ENCODE measurements around the gene ERCC5. TPM values are rescaled to one million over a fixed set of nuclear protein-coding genes. Genes with fewer than 3 reads are reported as not detected.

The ERCC5 gene
- total and polyA plus RNA-seq, 2 donors (not counting 1 experiment from before 2014, with no cell fraction given): 34.7 to 88.3 TPM

- intact Hi-C loops (cut with micrococcal nuclease): no loop called here
- CTCF ChIA-PET: interaction anchor here (1.1 to 2.5 kb wide), 4 partner anchors 10 to 224 kb away, joined by 6 to 23 read pairs (median 8); no protein-coding TSS in a partner anchor
- no peak for TF ChIP-seq EZH2 (IDR thresholded peaks at IDR 0.05; ENCODE audit: borderline replicate concordance, insufficient read depth, low read depth, low read length, poor library complexity, severe bottlenecking)
- TF ChIP-seq, protein P1, sequence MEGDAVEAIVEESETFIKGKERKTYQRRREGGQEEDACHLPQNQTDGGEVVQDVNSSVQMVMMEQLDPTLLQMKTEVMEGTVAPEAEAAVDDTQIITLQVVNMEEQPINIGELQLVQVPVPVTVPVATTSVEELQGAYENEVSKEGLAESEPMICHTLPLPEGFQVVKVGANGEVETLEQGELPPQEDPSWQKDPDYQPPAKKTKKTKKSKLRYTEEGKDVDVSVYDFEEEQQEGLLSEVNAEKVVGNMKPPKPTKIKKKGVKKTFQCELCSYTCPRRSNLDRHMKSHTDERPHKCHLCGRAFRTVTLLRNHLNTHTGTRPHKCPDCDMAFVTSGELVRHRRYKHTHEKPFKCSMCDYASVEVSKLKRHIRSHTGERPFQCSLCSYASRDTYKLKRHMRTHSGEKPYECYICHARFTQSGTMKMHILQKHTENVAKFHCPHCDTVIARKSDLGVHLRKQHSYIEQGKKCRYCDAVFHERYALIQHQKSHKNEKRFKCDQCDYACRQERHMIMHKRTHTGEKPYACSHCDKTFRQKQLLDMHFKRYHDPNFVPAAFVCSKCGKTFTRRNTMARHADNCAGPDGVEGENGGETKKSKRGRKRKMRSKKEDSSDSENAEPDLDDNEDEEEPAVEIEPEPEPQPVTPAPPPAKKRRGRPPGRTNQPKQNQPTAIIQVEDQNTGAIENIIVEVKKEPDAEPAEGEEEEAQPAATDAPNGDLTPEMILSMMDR (IDR thresholded peaks at IDR 0.05): no peak
- peaks cover 2% of the 10 kb centered on the region for H3K9me3 Mint-ChIP-seq (ENCODE audit: insufficient read depth)
- H3K4me2 ChIP-seq (replicated peaks; ENCODE audit: low read depth, low read length, poor library complexity, severe bottlenecking): no peak overlapping the region
- no peaks in the 10 kb centered on the region for H4K20me1 ChIP-seq (ENCODE audit: control insufficient read depth, insufficient read depth, low read length, poor library complexity, severe bottlenecking)
- H3K36me3 ChIP-seq (replicated peaks in 1 of 2; ENCODE audit: control extremely low read depth in 1 of 2, control insufficient read depth in 1 of 2, extremely low read depth in 1 of 2, insufficient read depth in 2 of 2, low read length in 1 of 2): no peaks in the 10 kb centered on the region
- no peak overlapping the region for H3K4me3 Mint-ChIP-seq
- no peaks in the 10 kb centered on the region for H3K27me3 Mint-ChIP-seq
- 88% methylated on average over 3 of the region's 3 CpGs for WGBS (ENCODE audit: insufficient coverage)
- no peak overlapping the region for H2AFZ ChIP-seq (ENCODE audit: insufficient read depth, low read depth, low read length, poor library complexity, severe bottlenecking)
- H3K79me2 ChIP-seq (ENCODE audit: control insufficient read depth, insufficient read depth, low read length): no peaks in the 10 kb centered on the region
- POLR2A ChIA-PET: no interaction called here
- H3K9me3 ChIP-seq (ENCODE audit: control extremely low read depth in 1 of 3, control insufficient read depth in 2 of 3, insufficient read depth in 1 of 3, low read length in 2 of 3): no peaks in the 10 kb centered on the region
- no peak overlapping the region for H3K27ac ChIP-seq (ENCODE audit: low read length in 2 of 2)
- H3K9ac ChIP-seq (ENCODE audit: low read length): no peak overlapping the region
- ATAC-seq (ENCODE audit: low read depth) (no peak), DNase-seq (no peak)
- no peaks in the 10 kb centered on the region for H3K4me1 ChIP-seq (ENCODE audit: control insufficient read depth in 2 of 2, insufficient read depth in 2 of 2, low read length in 2 of 2)
- no peak overlapping the region for H3K4me3 ChIP-seq (ENCODE audit: control extremely low read depth in 1 of 5, extremely low read depth in 1 of 5, insufficient read depth in 1 of 5, low read depth in 2 of 5, low read length in 4 of 5)
- peaks cover 4% of the 10 kb centered on the region for H3K4me1 Mint-ChIP-seq
- no peak overlapping the region for H3K27ac Mint-ChIP-seq
- H3K27me3 ChIP-seq (replicated peaks in 1 of 4; ENCODE audit: control extremely low read depth in 1 of 4, control insufficient read depth in 3 of 4, insufficient read depth in 4 of 4, low read length in 3 of 4): no peaks in the 10 kb centered on the region
Observed at GRCh38 chr13:102917019-102917418, 71.2 kb downstream of the ERCC5 start.

DNA sequence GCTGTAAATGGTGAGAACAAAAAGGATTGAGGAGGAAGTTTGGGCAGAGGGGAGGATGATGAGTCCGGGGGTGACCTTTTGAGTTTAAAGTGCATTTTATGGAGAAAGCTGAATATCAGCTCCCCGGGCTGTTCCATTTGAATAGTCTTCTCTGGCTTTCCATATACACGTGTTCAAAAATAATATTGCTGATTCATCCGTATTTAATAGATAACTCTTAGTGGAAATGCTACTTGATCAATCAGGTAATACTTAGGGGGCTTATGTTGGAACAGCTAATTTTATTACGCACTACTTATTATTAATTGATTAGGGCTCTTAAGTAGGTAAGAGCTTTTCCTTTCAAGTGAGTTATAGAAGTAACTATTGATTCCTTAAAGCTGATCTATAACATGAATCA is 76.4 kb downstream of the ERCC5 start:
- Mint-ChIP-seq H3K4me3 (no peak overlapping the region), H3K27me3 (no peaks in the 10 kb centered on the region), H3K27ac (no peak overlapping the region), H3K4me1 (peaks cover 4% of the 10 kb centered on the region), H3K9me3 (ENCODE audit: insufficient read depth) (peaks cover 12% of the 10 kb centered on the region)
- POLR2A ChIA-PET: interaction anchor here (0.7 kb wide), 1 partner anchor 299 kb away, joined by 3 read pairs; no protein-coding TSS in a partner anchor
- no peak for DNase-seq
- no peak for TF ChIP-seq EZH2 (IDR thresholded peaks at IDR 0.05; ENCODE audit: borderline replicate concordance, insufficient read depth, low read depth, low read length, poor library complexity, severe bottlenecking)
- TF ChIP-seq, protein P1 (IDR thresholded peaks at IDR 0.05): no peak
- WGBS (ENCODE audit: insufficient coverage): no CpG with 5 or more reads among the region's 5 CpGs
- Histone ChIP-seq H3K9me3 (ENCODE audit: control extremely low read depth in 1 of 3, control insufficient read depth in 2 of 3, insufficient read depth in 1 of 3, low read length in 2 of 3) (peaks cover 0 to 11% (median 8%) of the 10 kb centered on the region in 3 donors), H3K36me3 (replicated peaks in 1 of 2; ENCODE audit: control extremely low read depth in 1 of 2, control insufficient read depth in 1 of 2, extremely low read depth in 1 of 2, insufficient read depth in 2 of 2, low read length in 1 of 2) (no peaks in the 10 kb centered on the region), H3K4me3 (ENCODE audit: control extremely low read depth in 1 of 5, extremely low read depth in 1 of 5, insufficient read depth in 1 of 5, low read depth in 2 of 5, low read length in 4 of 5) (no peak overlapping the region), H3K79me2 (ENCODE audit: control insufficient read depth, insufficient read depth, low read length) (no peaks in the 10 kb centered on the region), H3K27ac (ENCODE audit: low read length in 2 of 2) (no peak overlapping the region), H3K9ac (ENCODE audit: low read length) (no peak overlapping the region), H3K27me3 (replicated peaks in 1 of 4; ENCODE audit: control extremely low read depth in 1 of 4, control insufficient read depth in 3 of 4, insufficient read depth in 4 of 4, low read length in 3 of 4) (no peaks in the 10 kb centered on the region), H3K4me2 (replicated peaks; ENCODE audit: low read depth, low read length, poor library complexity, severe bottlenecking) (no peak overlapping the region), H3K4me1 (ENCODE audit: control insufficient read depth in 2 of 2, insufficient read depth in 2 of 2, low read length in 2 of 2) (no peaks in the 10 kb centered on the region), H2AFZ (ENCODE audit: insufficient read depth, low read depth, low read length, poor library complexity, severe bottlenecking) (no peak overlapping the region), H4K20me1 (ENCODE audit: control insufficient read depth, insufficient read depth, low read length, poor library complexity, severe bottlenecking) (no peaks in the 10 kb centered on the region)
- intact Hi-C loops (cut with micrococcal nuclease): no loop called here
- CTCF ChIA-PET: no interaction called here
- no peak for ATAC-seq (ENCODE audit: low read depth)

Other genes with a start within 250 kb of the ERCC5 start
- gene TPP2, start 249.0 kb upstream of the ERCC5 start, total RNA-seq: 51.1 and 56.6 TPM in 2 replicates
- 22.1 and 34.2 TPM in 2 replicates for gene TPP2, start 249.0 kb upstream of the ERCC5 start, polyA plus RNA-seq
- not detected in 2 replicates for gene METTL21C, start 151.0 kb upstream of the ERCC5 start, total RNA-seq
- not detected in 2 replicates for gene METTL21C, start 151.0 kb upstream of the ERCC5 start, polyA plus RNA-seq
- gene TEX30, start 72.2 kb upstream of the ERCC5 start, total RNA-seq: 5.3 and 5.9 TPM in 2 replicates
- gene TEX30, start 72.2 kb upstream of the ERCC5 start, polyA plus RNA-seq: 4.3 and 6.7 TPM in 2 replicates
- not detected in 2 replicates for gene POGLUT2, start 47.1 kb upstream of the ERCC5 start, total RNA-seq
- gene POGLUT2, start 47.1 kb upstream of the ERCC5 start, polyA plus RNA-seq: 0.12 TPM in 2 replicates
- 3.6 and 5.4 TPM in 2 replicates for gene BIVM, start 46.9 kb upstream of the ERCC5 start, total RNA-seq
- 1.0 and 1.8 TPM in 2 replicates for gene BIVM, start 46.9 kb upstream of the ERCC5 start, polyA plus RNA-seq
- gene SLC10A2, start 220.4 kb downstream of the ERCC5 start, total RNA-seq: not detected in 2 replicates
- gene SLC10A2, start 220.4 kb downstream of the ERCC5 start, polyA plus RNA-seq: not detected in 2 replicates